Measurements from ENCODE around the gene AZIN2. TPM values are rescaled to one million over a fixed set of nuclear protein-coding genes. Genes with fewer than 3 reads are reported as not detected.

The AZIN2 gene
- total RNA-seq, 1 experiment from 2014 or later = 1.5 TPM

- Mint-ChIP-seq H3K4me3 (ENCODE audit: unreplicated experiment) (no peak overlapping the region), H3K4me1 (ENCODE audit: low read depth, unreplicated experiment) (no peaks in the 10 kb centered on the region), H3K27ac (ENCODE audit: unreplicated experiment) (no peak overlapping the region), H3K36me3 (ENCODE audit: insufficient read depth, unreplicated experiment) (no peaks in the 10 kb centered on the region), H3K9me3 (ENCODE audit: unreplicated experiment) (no peaks in the 10 kb centered on the region), H3K27me3 (ENCODE audit: insufficient read depth, unreplicated experiment) (no peaks in the 10 kb centered on the region)
- ChIA-PET CTCF (interaction anchor here (0.6 to 1.0 kb wide), 2 partner anchors 18 to 34 kb away, joined by 3 to 7 read pairs; no protein-coding TSS in a partner anchor), POLR2A (no interaction called here)
- no TSS peak for BruUV-seq (replicated peaks)
- intact Hi-C loops (cut with micrococcal nuclease; ENCODE audit: unreplicated experiment) = no loop called here
- no peaks in the 10 kb centered on the region for H3K36me3 ChIP-seq (ENCODE audit: control insufficient read depth, insufficient read depth, low read length)
- no peaks in the 10 kb centered on the region for H3K27me3 ChIP-seq (replicated peaks; ENCODE audit: control insufficient read depth, insufficient read depth, low read length)
- H3K4me1 ChIP-seq = no peaks in the 10 kb centered on the region
- DNase-seq = no peak
- no peak overlapping the region for H3K4me3 ChIP-seq (ENCODE audit: low read depth, low read length)
- TF ChIP-seq CTCF (IDR thresholded peaks at IDR 0.05; ENCODE audit: insufficient read depth in 1 of 2, low read depth in 1 of 2, low read length in 1 of 2, severe bottlenecking in 1 of 2, unreplicated experiment in 1 of 2) = no peak
- H3K9me3 ChIP-seq = no peaks in the 10 kb centered on the region
Observed at GRCh38 chr1:33118274-33118673, 37.3 kb downstream of the AZIN2 start.

DNA sequence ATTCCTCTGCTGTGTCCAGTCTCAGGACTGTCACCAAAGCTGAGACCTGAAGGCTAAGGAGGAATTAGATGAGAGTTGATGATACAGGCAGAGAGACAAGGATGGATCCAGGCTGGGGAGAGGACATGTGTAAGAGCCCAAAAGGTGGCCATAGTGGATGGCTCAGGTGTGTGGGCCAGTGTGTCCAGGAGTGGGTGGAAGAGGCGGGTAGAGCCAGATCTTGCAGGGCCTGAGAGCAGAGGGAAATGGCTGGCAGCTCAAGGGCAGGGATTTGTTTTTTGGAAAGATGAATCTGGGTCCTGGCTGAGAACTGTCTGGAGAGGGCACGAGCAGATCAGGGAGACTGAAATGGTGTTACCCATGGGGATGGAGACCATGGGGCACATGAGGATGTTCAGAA lies 38.1 kb downstream of the AZIN2 start:
- no peak for DNase-seq
- H3K27me3 ChIP-seq (replicated peaks; ENCODE audit: control insufficient read depth, insufficient read depth, low read length) = no peaks in the 10 kb centered on the region
- no peak overlapping the region for H3K4me3 Mint-ChIP-seq (ENCODE audit: unreplicated experiment)
- no peaks in the 10 kb centered on the region for H3K4me1 ChIP-seq
- no peak for TF ChIP-seq CTCF (IDR thresholded peaks at IDR 0.05; ENCODE audit: insufficient read depth in 1 of 2, low read depth in 1 of 2, low read length in 1 of 2, severe bottlenecking in 1 of 2, unreplicated experiment in 1 of 2)
- no peaks in the 10 kb centered on the region for H3K36me3 ChIP-seq (ENCODE audit: control insufficient read depth, insufficient read depth, low read length)
- ChIA-PET CTCF (interaction anchor here (0.6 kb wide), 1 partner anchor 17 kb away, joined by 3 read pairs; no protein-coding TSS in a partner anchor), POLR2A (no interaction called here)
- H3K4me1 Mint-ChIP-seq (ENCODE audit: low read depth, unreplicated experiment) = no peaks in the 10 kb centered on the region
- H3K36me3 Mint-ChIP-seq (ENCODE audit: insufficient read depth, unreplicated experiment) = no peaks in the 10 kb centered on the region
- no peaks in the 10 kb centered on the region for H3K9me3 ChIP-seq
- H3K4me3 ChIP-seq (ENCODE audit: low read depth, low read length) = no peak overlapping the region
- H3K27me3 Mint-ChIP-seq (ENCODE audit: insufficient read depth, unreplicated experiment) = no peaks in the 10 kb centered on the region
- no peak overlapping the region for H3K27ac Mint-ChIP-seq (ENCODE audit: unreplicated experiment)
- H3K9me3 Mint-ChIP-seq (ENCODE audit: unreplicated experiment) = no peaks in the 10 kb centered on the region
- BruUV-seq (replicated peaks) = no TSS peak
- intact Hi-C loops (cut with micrococcal nuclease; ENCODE audit: unreplicated experiment) = no loop called here

DNA sequence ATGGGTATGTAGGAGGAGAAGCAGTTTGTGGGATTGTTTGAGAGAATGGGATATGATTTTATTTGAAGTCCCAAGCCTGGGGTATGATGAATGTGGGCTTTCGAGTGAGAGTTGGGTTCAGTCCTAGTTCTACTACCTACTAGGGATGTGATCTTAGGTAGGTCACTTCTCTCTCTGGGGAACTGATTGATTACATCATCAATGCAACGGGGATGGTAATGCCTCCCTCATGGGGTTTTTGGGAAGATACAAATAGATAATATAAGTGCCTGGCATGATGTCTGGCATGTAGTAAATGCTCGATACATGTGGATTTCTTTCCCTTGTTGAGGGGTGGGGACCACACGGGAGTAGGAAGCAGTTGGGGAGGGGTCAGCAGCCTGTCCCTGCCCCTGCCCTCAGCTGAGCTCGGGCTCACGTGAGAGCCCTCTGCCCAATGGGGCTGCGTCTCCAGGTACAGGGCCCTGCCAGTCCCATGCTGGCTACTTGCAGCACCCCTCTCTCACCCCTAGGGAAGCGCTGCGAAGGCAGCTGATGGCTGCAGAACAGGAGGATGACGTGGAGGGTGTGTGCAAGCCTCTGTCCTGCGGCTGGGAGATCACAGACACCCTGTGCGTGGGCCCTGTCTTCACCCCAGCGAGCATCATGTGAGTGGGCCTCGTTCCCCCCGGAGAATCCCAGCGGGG lies 38.7 kb downstream of the AZIN2 start:
- Mint-ChIP-seq H3K27ac (ENCODE audit: unreplicated experiment) (no peak overlapping the region), H3K4me3 (ENCODE audit: unreplicated experiment) (no peak overlapping the region), H3K4me1 (ENCODE audit: low read depth, unreplicated experiment) (no peaks in the 10 kb centered on the region), H3K36me3 (ENCODE audit: insufficient read depth, unreplicated experiment) (no peaks in the 10 kb centered on the region), H3K27me3 (ENCODE audit: insufficient read depth, unreplicated experiment) (no peaks in the 10 kb centered on the region), H3K9me3 (ENCODE audit: unreplicated experiment) (no peaks in the 10 kb centered on the region)
- ChIA-PET POLR2A (no interaction called here), CTCF (no interaction called here)
- peak in 1 of 2 experiments; percentile 12 for DNase-seq
- no peak for TF ChIP-seq CTCF (IDR thresholded peaks at IDR 0.05; ENCODE audit: insufficient read depth in 1 of 2, low read depth in 1 of 2, low read length in 1 of 2, severe bottlenecking in 1 of 2, unreplicated experiment in 1 of 2)
- Histone ChIP-seq H3K27me3 (replicated peaks; ENCODE audit: control insufficient read depth, insufficient read depth, low read length) (no peaks in the 10 kb centered on the region), H3K36me3 (ENCODE audit: control insufficient read depth, insufficient read depth, low read length) (no peaks in the 10 kb centered on the region), H3K9me3 (no peaks in the 10 kb centered on the region), H3K4me1 (no peaks in the 10 kb centered on the region), H3K4me3 (ENCODE audit: low read depth, low read length) (no peak overlapping the region)
- BruUV-seq (replicated peaks) = no TSS peak
- intact Hi-C loops (cut with micrococcal nuclease; ENCODE audit: unreplicated experiment) = loop anchor here (10.0 kb wide), 1 partner anchor 245 kb away; no protein-coding TSS in a partner anchor

Measured in Caco-2 (cell line).